Stimulated activated CD4-positive, alpha-beta T cell treated with anti-CD3 and anti-CD28 coated beads, Interleukin-12 subunit alpha, Interleukin-12 subunit beta, amount 100 ng/mL, for 4 hours (primary cell): ENCODE results near the gene TSPAN3.
A peak's percentile ranks its signal among the peaks of the same experiment; 100 is the strongest.

Source experiments
- DNase-seq: peaks from one replicate; pipeline ENCODE4 v3.0.0-alpha.2; 2020

The TSPAN3 gene

GRCh38 chr15:77002436-77002835 is 68.5 kb downstream of the TSPAN3 start:
- DNase-seq: no peak

- no peak for DNase-seq
These were observed 68.9 kb downstream of the TSPAN3 start for GRCh38 chr15:77001966-77002365.

- no peak for DNase-seq
These were observed 69.6 kb downstream of the TSPAN3 start for GRCh38 chr15:77001351-77001750.

GRCh38 chr15:76999996-77000395 is 70.9 kb downstream of the TSPAN3 start:
- DNase-seq: no peak

GRCh38 chr15:76998663-76999285 is 72.1 kb downstream of the TSPAN3 start:
- no peak for DNase-seq

- DNase-seq: peak; percentile 58
These were observed 74.1 kb downstream of the TSPAN3 start for GRCh38 chr15:76996526-76997401.

GRCh38 chr15:76996076-76996525 is 74.8 kb downstream of the TSPAN3 start:
- no peak for DNase-seq

GRCh38 chr15:76994971-76995945 is 75.7 kb downstream of the TSPAN3 start, which contains the start of gene PSTPIP1:
Gene PSTPIP1, plus strand, starts transcription at chr15:76995126. Its CDS starts 448 bp downstream, at chr15:76995574.
- peak; percentile 64 for DNase-seq

GRCh38 chr15:76994496-76994895 is 76.4 kb downstream of the TSPAN3 start:
- DNase-seq: no peak

GRCh38 chr15:76994001-76994400 is 76.9 kb downstream of the TSPAN3 start:
- DNase-seq: peak; percentile 48

- no peak for DNase-seq
These were observed 77.7 kb downstream of the TSPAN3 start for GRCh38 chr15:76993114-76993725.

GRCh38 chr15:76991741-76992645 is 78.9 kb downstream of the TSPAN3 start:
- DNase-seq: no peak
